ENCODE measurements around the gene TOMM34.

DNA sequence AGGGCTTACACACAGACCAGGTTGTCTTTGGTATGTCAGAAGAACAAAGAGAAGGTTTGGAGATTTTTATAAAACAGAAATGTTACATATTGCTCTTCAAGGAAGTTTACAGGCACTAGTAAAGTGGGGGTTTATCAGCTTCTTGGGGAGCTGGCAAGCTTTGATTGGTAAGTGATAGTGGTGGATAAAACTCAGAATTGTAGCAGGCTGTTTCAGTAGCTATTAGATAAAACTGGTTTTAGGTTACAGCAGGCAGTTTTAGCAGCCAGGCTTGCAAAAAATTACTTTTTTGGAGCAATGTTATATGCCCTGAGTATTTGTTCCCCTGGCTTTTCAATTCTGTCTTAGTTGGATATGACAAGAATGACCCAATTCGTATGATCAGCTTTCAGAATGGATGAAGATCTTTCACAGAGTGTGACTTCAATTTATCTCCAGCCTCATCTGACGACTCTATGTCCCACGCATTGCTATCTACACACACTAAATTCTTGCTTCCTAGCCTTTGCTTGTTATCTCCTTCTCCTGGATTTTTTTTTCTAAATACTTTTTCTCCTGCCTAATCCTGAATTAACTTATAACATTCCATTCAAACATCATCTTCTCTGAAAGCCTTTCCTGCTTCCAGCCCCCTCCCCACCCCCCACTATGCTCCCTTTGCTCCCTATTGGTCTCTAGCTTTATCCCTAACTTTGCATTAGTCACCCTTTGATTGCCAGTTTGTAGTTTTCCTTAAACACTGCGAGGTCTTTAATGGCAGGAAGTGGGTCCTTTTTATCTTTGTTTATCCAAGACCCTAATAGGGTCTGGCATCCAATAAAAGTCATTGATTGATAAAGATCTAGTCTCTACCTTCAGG, 1.0 kb upstream of the TOMM34 start:
- TF ChIP-seq GATA2 (IDR thresholded peaks at IDR 0.05; ENCODE audit: low read depth, low read length) (no peak), GATA3 (IDR thresholded peaks at IDR 0.05; ENCODE audit: low read depth, low read length) (no peak)
